Liver (tissue), 3 donors: Measurements from ENCODE around the gene LAMB4.

Experiments used
- CTCF ChIP-seq: fragments of 150-350 bp; IDR thresholded peaks from 2 replicates; pipeline ENCODE4 v1.5.1; 2017; ENCODE audit warnings: improper control_type of control experiment, low read depth, low read length; ENCODE audit not compliant: missing input control
- GABPA ChIP-seq, 2 donors: IDR thresholded peaks in 1 of 2; conservative IDR thresholded peaks in 1 of 2; 2 replicates each; pipeline ENCODE4 v1.6.1; 2016; ENCODE audit warnings: antibody characterized with exemption in 2 of 2, mild to moderate bottlenecking in 1 of 2, moderate library complexity in 1 of 2
- RAD21 ChIP-seq, 2 donors: IDR thresholded peaks; 2 replicates each; pipeline ENCODE4 v1.6.1; 2016; ENCODE audit warnings: antibody characterized with exemption in 2 of 2, mild to moderate bottlenecking in 2 of 2
- YY1 ChIP-seq: IDR thresholded peaks from 2 replicates; pipeline ENCODE4 v1.6.1; 2016; ENCODE audit warnings: antibody characterized with exemption, mild to moderate bottlenecking
- TF ChIP-seq, protein P1 (sequence below): IDR thresholded peaks from 2 replicates; pipeline ENCODE4 v1.6.1; 2016; ENCODE audit warnings: antibody characterized with exemption
- donor health status: healthy.
- donor health status: healthy.

- no peak for TF ChIP-seq YY1
- TF ChIP-seq, protein P1, sequence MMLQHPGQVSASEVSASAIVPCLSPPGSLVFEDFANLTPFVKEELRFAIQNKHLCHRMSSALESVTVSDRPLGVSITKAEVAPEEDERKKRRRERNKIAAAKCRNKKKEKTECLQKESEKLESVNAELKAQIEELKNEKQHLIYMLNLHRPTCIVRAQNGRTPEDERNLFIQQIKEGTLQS: no peak
- no peak for TF ChIP-seq RAD21 (IDR thresholded peaks at IDR 0.05)
- no peak for TF ChIP-seq GABPA (IDR thresholded peaks at IDR 0.05 in 1 of 2, conservative IDR thresholded peaks at IDR 0.05 in 1 of 2)
- TF ChIP-seq CTCF: no peak
Observed at GRCh38 chr7:108014215-108014614, 115.9 kb downstream of the LAMB4 start.
